HepG2 (cell line): ENCODE measurements around the gene RNF213. TPM values are rescaled to one million over a fixed set of nuclear protein-coding genes. Genes with fewer than 3 reads are reported as not detected.

Source experiments
- ATAC-seq: fragments of 200-7000 bp; cut with Tn5 transposase; 3 replicates; pipeline ENCODE4 v1.9.1; 2020; ENCODE audit warnings: mild to moderate bottlenecking, moderate library complexity
- BruUV-seq: library from RNA; stranded (reverse); fragments of 400-500 nt; replicated peaks from 2 replicates; lab custom pipeline; 2021; lab: Mats Ljungman, UMichigan
- CTCF ChIA-PET: fragments of 300-600 bp; formaldehyde crosslinking; extraction: SDS; loops from one replicate; lab custom pipeline; 2021; ENCODE audit warnings: low total read pairs, inconsistent platforms, low intra/inter-chr PET ratio; lab: Yijun Ruan, JAX
- POLR2A ChIA-PET: fragments of 350-600 bp; sonication (Branson Sonifier 250); formaldehyde crosslinking; loops from one replicate; lab custom pipeline; 2020; ENCODE audit warnings: antibody characterized with exemption, inconsistent platforms; lab: Yijun Ruan, JAX
- DNase-seq: peaks from one replicate; pipeline ENCODE4 v3.0.0-alpha.2; 2015; ENCODE audit warnings: low spot score
- FAIRE-seq: peaks from 3 replicates; lab custom pipeline; 2011; peaks lifted over from hg19 to GRCh38; lab: Jason Lieb, UNC
- H2AFZ ChIP-seq: one replicate; pipeline ENCODE4 v1.6.1; 2011; ENCODE audit warnings: low read length, inconsistent platforms
- H3K27ac ChIP-seq: fragments of 300-600 bp; 3 replicates; pipeline ENCODE4 v1.8.0; 2011; ENCODE audit warnings: mixed run types, mild to moderate bottlenecking, mixed read lengths, low read length, inconsistent platforms; ENCODE audit not compliant: insufficient read depth; ENCODE audit errors: extremely low read length
- H3K27me3 ChIP-seq, 2 experiments: fragments of 200-600 bp in 1 of 2; 2 replicates in 1 of 2; 3 replicates in 1 of 2; pipeline versions ENCODE4 v1.6.0 to v1.8.0; 2011; ENCODE audit warnings: low read length in 2 of 2, mild to moderate bottlenecking in 2 of 2, moderate library complexity in 2 of 2, inconsistent platforms in 1 of 2; ENCODE audit not compliant: insufficient read depth in 2 of 2, control insufficient read depth in 1 of 2
- H3K36me3 ChIP-seq, 2 experiments: fragments of 200-600 bp in 1 of 2; replicated peaks in 1 of 2; 2 replicates in 1 of 2; 3 replicates in 1 of 2; pipeline versions ENCODE4 v1.5.1 to v1.8.0; 2011; ENCODE audit warnings: low read length in 2 of 2, inconsistent platforms in 1 of 2; ENCODE audit not compliant: insufficient read depth in 2 of 2, control insufficient read depth in 1 of 2
- H3K4me1 ChIP-seq: 2 replicates; pipeline ENCODE4 v1.5.1; 2012; ENCODE audit warnings: low read length, inconsistent platforms; ENCODE audit not compliant: insufficient read depth
- H3K4me2 ChIP-seq: 2 replicates; pipeline ENCODE4 v1.6.0; 2011; ENCODE audit warnings: low read depth, low read length, inconsistent platforms
- H3K4me3 ChIP-seq, 3 experiments: fragments of 200-600 bp in 1 of 3; sonication (generic), shearing (Covaris generic) in 1 of 3; replicated peaks in 1 of 3; 2 replicates each; pipeline ENCODE4 v1.5.1; 2011 to 2016; ENCODE audit warnings: low read length in 3 of 3, inconsistent platforms in 2 of 3, low read depth in 2 of 3, mild to moderate bottlenecking in 2 of 3, control low read depth in 1 of 3, mixed read lengths in 1 of 3; ENCODE audit not compliant: insufficient read depth in 1 of 3
- H3K79me2 ChIP-seq: one replicate; pipeline ENCODE4 v1.6.1; 2011; ENCODE audit warnings: low read length, inconsistent platforms; ENCODE audit not compliant: insufficient read depth
- H3K9ac ChIP-seq: 2 replicates; pipeline ENCODE4 v1.6.0; 2011; ENCODE audit warnings: mild to moderate bottlenecking, low read depth, low read length, inconsistent platforms; ENCODE audit not compliant: insufficient read depth
- H3K9me3 ChIP-seq: 2 replicates; pipeline ENCODE4 v1.5.1; 2012; ENCODE audit warnings: mild to moderate bottlenecking, low read length
- H4K20me1 ChIP-seq: 2 replicates; pipeline ENCODE4 v1.6.0; 2011; ENCODE audit warnings: inconsistent platforms, mild to moderate bottlenecking, low read length, moderate library complexity; ENCODE audit not compliant: insufficient read depth
- CTCF ChIP-seq: sonication (generic); formaldehyde crosslinking; IDR thresholded peaks from 2 replicates; pipeline ENCODE4 v1.5.0; 2020; ENCODE audit warnings: mild to moderate bottlenecking, missing genetic modification reagents, moderate library complexity
- DMTF1 ChIP-seq: sonication (generic); formaldehyde crosslinking; IDR thresholded peaks from 2 replicates; pipeline ENCODE4 v1.4.0; 2020; ENCODE audit warnings: mild to moderate bottlenecking, missing genetic modification reagents
- ZBTB33 ChIP-seq: sonication (generic); formaldehyde crosslinking; IDR thresholded peaks from 2 replicates; pipeline ENCODE4 v1.4.0; 2020; ENCODE audit warnings: missing genetic modification reagents
- ZNF33B ChIP-seq: sonication (generic); formaldehyde crosslinking; IDR thresholded peaks from 2 replicates; pipeline ENCODE4 v1.5.1; 2020; ENCODE audit warnings: mild to moderate bottlenecking, missing genetic modification reagents
- ZSCAN25 ChIP-seq: sonication (generic); formaldehyde crosslinking; IDR thresholded peaks from 2 replicates; pipeline ENCODE4 v1.8.0; 2022; ENCODE audit warnings: mild to moderate bottlenecking, missing genetic modification reagents
- WGBS: methylation state at CpG from one replicate; pipeline ENCODE4 v1.1.6; 2017; ENCODE audit warnings: low lambda C conversion rate; 5-methylcytosine and 5-hydroxymethylcytosine counted together
- in situ Hi-C: cut with HindIII; loops from 2 replicates; pipeline ENCODE4 v1.10.0; 2017; ENCODE audit warnings: low pct_unique_long_range_greater_than_20kb; ENCODE audit not compliant: extremely low pct_ligation_motif_present
- intact Hi-C: fragments of 100-400 bp; cut with micrococcal nuclease; formaldehyde crosslinking; loops from one replicate; pipeline ENCODE4 v1.10.0; 2022; ENCODE audit not compliant: unreplicated experiment
- polyA plus RNA-seq, 8 experiments: library from polyadenylated mRNA; depleted of rRNA in 3 of 8; stranded (reverse) in 7 of 8; unstranded in 1 of 8; fragments of >200 nt; fragmentation: Illumina TruSeq in 4 of 8; extraction: Trizol in 4 of 8; gene quantifications; 2 replicates each; pipeline versions ENCODE4 v1.2.1 to v1.2.3, GENCODE V29; 2011 to 2016; ENCODE audit warnings: low read depth in 4 of 8, missing spikeins in 1 of 8, mixed read lengths in 1 of 8; ENCODE audit not compliant: insufficient read depth in 1 of 8
- total RNA-seq, 5 experiments: library from RNA; depleted of rRNA; stranded (reverse); fragments of >200 nt; fragmentation: Illumina TruSeq; extraction: Trizol; gene quantifications; 2 replicates each; pipeline ENCODE4 v1.2.3, GENCODE V29; 2016; ENCODE audit warnings: low read depth in 1 of 5

Gene RNF213
- total and polyA plus RNA-seq, 2 of the 13 experiments (the other 11 are each of a cell fraction or from before 2014, with no cell fraction given): 38.6 to 38.7 TPM

- intact Hi-C loops: no loop called here
- no peak overlapping the region for H3K4me2 ChIP-seq
- H3K36me3 ChIP-seq: peaks cover 8 to 21% of the 10 kb centered on the region in 2 experiments
- CTCF ChIA-PET: no interaction called here
- in situ Hi-C loops: no loop called here
- no peaks in the 10 kb centered on the region for H3K4me1 ChIP-seq
- H3K9ac ChIP-seq: no peak overlapping the region
- no peaks in the 10 kb centered on the region for H3K9me3 ChIP-seq
- no peak overlapping the region for H3K27ac ChIP-seq
- no peak overlapping the region for H2AFZ ChIP-seq
- FAIRE-seq (no peak), ATAC-seq (no peak; the same call in none of the 3 replicates), DNase-seq (no peak)
- H4K20me1 ChIP-seq: no peaks in the 10 kb centered on the region
- no TSS peak for BruUV-seq
- TF ChIP-seq ZBTB33 (CRISPR knock-in tag) (0 out of 2 replicates have a peak, but pooled peaks have one; percentile 44), DMTF1 (CRISPR knock-in tag) (no peak), ZSCAN25 (CRISPR knock-in tag) (no peak), CTCF (CRISPR knock-in tag) (0 out of 2 replicates have a peak, but pooled peaks have one; percentile 6), ZNF33B (CRISPR knock-in tag) (no peak)
- H3K27me3 ChIP-seq: no peaks in the 10 kb centered on the region
- WGBS: 96% methylated on average over 9 of the region's 11 CpGs
- no peak overlapping the region for H3K4me3 ChIP-seq
- no peaks in the 10 kb centered on the region for H3K79me2 ChIP-seq
- POLR2A ChIA-PET: interaction anchor here (0.7 to 1.9 kb wide), 3 partner anchors 11 to 156 kb away, joined by 3 to 7 read pairs (median 3); no protein-coding TSS in a partner anchor
Measured at GRCh38 chr17:80284631-80285030, 24.0 kb downstream of the RNF213 start.
